Right ventricle myocardium inferior (tissue), 1 donor: Measurements from ENCODE around the gene AFM. TPM values are rescaled to one million over a fixed set of nuclear protein-coding genes. Genes with fewer than 3 reads are reported as not detected.

Experiments used
- total RNA-seq: library from RNA; stranded (reverse); fragmentation: NEBNext Ultra II Directional; extraction: Animal tissue kit (Norgen Biotek cat#: 25700); gene quantifications from one replicate; pipeline ENCODE4 v1.2.1, GENCODE V29; 2021
- donor health status: DM: no; HTN: yes; CAD: no; lungs with severe emphysema.

Gene AFM
- total RNA-seq, 1 donor from 2014 or later = not detected

Other genes with a start within 250 kb of the AFM start
- 50.7 TPM for gene ANKRD17, start 222.9 kb upstream of the AFM start, total RNA-seq
- not detected for gene ALB, start 77.5 kb upstream of the AFM start, total RNA-seq
- gene AFP, start 45.5 kb upstream of the AFM start, total RNA-seq = not detected
- not detected for gene RASSF6, start 138.7 kb downstream of the AFM start, total RNA-seq